ENCODE measurements around the gene SRF.
"Not testable (repeated sequence)": the region's sequence is repeated elsewhere in the genome, so short reads cannot be mapped to it uniquely, and the experiment has no call there.

The SRF gene

DNA sequence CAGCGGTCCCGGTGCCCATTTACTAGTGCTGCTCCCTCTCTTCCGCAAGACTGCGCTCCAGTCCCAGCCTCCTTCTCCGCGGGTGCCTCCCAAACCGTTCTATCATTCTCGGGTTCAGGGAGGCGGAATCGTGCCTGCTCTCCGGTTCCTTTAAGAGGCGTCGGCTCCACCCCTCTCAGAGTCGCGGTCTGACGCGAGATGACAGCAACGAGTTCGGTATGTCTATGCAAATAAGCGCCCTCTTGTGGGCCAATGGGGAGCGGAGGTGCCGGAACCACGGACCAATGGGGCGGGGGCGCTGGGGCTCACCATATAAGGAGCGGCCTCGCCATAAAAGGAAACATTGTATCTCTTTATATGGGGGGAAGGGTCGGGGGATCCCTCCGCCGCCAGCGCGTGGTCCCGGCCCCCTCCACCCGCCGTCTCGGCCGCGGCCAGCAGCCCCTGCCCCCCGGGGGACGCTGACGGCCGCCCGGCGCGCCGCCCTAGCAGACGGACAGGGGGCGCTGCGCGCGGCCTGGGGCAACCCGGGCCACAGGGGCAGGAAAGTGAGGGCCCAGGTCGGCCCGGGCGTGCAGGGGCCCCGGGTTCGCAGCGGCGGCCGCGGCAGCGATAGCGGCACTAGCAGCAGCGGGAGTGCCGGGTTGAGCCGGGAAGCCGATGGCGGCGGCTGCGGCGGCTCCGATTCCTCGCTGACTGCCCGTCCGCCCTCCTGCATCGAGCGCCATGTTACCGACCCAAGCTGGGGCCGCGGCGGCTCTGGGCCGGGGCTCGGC is at the start of gene SRF:
TSS of gene SRF (plus strand) at position 339 of the 776 bp plus-strand sequence. CDS start at position 727, 388 bp downstream.
- peak; percentile 64 to 100 (median 99) for DNase-seq

GRCh38 chr6:43122146-43122545 is 48.9 kb upstream of the SRF start:
- DNase-seq = no peak

DNA sequence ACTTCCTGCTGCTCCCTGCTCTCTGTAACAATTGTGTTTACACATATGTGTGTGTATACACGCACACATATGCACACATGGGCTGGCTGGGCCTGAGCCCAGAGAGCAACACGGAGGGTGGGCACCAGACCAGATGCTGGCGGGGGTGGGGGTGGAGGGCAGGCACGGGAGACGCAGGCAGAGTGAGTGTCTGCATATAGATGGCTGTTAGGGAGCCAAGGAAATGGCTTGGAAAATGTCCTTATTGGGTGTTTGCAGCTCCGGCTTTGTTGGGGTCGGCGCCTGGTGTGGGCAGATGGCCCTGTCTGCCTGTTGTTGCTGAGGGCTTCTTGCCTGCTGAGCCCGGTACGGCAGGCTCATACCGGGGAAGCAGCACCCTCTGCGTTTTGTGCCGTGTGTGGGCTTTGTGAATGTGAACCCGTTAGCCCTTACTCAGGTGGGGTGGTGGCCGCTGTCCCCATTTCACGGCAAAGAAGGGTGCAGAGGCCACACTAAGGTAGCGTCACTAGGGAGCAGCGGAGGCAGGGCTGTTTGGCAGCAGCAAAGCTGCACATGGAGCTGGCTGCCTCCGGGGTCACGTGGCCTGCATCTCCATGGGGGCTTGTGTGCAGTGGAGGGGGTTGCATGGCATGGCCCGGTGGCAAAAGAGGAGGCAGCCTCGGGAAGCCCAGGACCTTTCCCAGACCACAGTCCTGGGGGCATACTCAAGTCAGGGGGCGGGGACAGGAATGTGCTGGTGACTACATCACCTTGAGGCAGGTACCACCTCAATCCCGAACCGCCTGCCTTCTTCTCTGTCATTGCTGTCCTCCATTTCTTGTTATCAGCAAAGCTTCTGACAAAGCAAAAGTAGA is 47.4 kb upstream of the SRF start:
- DNase-seq = peak in 5 of 56 donors; percentile 9 to 56 (median 15)

GRCh38 chr6:43124481-43124880 is 46.6 kb upstream of the SRF start:
- no peak for DNase-seq

DNA sequence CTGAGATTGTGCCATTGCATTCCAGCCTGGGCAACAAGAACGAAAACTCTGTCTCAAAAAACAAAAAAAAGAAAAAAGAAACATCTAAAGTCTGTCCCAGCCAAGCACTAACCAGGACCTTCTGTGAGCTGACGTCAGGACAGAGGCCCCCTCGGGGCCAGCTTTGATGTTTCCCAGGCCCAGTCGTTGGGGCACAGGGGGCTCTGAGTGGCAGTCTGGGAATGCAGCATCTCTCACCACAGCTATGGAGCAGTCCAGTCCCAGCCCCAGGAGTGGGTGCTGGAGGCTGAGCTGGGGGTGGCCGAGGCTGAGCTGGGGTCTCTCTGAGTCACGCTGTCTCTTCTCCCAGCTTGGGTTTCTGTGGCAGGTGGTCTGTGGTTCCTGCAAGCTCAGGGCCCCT is 46.0 kb upstream of the SRF start:
- no peak for DNase-seq

- no peak for DNase-seq
Measured at GRCh38 chr6:43125555-43125954, 45.5 kb upstream of the SRF start.

DNA sequence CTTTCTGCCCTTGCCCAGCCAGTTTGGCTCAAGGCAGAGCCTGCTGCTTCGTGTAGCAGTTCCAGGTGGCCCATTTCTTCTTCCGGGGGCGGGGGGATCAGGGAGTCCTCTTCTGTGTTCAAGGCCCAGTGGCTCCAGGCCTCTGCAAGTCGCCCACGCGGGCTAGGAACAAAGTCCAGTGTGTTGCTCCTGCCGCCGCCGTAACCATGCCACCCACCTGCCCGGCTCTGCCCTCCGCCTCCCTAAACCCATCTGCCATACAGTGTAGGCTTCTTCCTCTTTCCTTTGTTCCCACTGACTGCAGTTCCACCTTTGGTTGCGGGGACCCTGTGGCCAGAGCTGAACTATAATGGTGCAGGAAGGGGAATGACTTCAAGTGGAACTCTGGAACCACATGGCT is 43.9 kb upstream of the SRF start:
- DNase-seq = no peak

- no peak for DNase-seq
Measured at GRCh38 chr6:43127877-43128276, 43.2 kb upstream of the SRF start.

DNA sequence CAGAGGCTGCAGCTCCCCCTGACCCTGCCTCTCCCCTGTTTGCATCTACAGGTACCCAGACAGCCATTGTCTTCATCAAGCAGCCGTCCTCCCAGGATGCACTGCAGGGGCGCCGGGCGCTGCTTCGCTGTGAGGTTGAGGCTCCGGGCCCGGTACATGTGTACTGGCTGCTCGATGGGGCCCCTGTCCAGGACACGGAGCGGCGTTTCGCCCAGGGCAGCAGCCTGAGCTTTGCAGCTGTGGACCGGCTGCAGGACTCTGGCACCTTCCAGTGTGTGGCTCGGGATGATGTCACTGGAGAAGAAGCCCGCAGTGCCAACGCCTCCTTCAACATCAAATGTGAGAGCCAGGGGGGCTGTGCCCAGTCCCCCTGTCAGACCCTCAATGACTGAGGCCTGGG is 42.1 kb upstream of the SRF start:
- no peak for DNase-seq

- no peak for DNase-seq
Measured at GRCh38 chr6:43129434-43130194, 41.5 kb upstream of the SRF start.

- no peak for DNase-seq
Measured at GRCh38 chr6:43130429-43130828, 40.6 kb upstream of the SRF start.

DNA sequence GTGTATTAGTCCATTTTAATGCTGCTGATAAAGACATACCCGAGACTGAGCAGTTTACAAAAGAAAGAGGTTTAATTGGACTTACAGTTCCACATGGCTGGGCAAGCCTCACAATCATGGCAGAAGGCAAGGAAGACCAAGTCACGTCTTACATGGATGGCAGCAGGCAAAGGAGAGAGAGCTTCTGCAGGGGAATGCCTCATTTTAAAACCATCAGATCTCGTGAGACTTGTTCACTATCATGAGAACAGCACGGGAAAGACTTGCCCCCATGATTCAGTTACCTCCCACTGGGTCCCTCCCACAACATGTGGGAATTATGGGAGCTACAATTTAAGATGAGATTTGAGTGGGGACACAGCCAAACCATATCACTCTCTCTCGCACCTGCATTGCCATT is 39.7 kb upstream of the SRF start:
- DNase-seq = not testable (repeated sequence)

DNA sequence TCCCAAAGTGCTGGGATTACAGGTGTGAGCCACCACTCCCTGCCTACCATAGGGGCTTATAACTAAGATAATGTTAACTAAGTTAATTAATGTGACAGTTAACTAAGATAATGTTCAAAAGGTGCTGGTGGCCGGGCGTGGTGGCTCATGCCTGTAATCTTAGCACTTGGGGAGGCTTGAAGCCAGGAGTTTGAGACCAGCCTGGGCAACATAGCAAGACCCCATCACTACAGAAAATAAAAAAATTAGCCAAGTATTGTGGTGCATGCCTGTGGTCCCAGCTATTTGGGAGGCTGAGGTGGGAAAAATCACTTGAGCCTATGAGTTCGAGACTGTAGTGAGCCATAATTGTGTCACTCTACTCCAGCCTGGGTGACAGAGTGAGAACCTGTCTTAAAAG is 32.8 kb upstream of the SRF start:
- no peak for DNase-seq

DNA sequence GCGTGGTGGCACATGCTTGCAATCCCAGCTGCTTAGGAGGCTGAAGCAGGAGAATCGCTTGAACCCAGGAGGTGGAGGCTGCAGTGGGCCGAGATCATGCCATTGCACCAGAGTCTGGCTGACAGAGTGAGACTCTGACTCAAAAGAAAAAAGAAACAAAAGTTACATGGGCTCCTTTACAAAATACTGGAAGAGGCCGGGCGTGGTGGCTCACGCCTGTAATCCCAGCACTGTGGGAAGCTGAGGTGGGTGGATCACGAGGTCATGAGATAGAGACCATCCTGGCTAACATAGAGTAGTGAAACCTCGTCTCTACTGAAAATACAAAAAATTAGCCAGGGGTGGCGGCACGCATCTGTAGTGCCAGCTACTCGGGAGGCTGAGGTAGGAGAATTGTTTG is 31.1 kb upstream of the SRF start:
- not testable (repeated sequence) for DNase-seq

DNA sequence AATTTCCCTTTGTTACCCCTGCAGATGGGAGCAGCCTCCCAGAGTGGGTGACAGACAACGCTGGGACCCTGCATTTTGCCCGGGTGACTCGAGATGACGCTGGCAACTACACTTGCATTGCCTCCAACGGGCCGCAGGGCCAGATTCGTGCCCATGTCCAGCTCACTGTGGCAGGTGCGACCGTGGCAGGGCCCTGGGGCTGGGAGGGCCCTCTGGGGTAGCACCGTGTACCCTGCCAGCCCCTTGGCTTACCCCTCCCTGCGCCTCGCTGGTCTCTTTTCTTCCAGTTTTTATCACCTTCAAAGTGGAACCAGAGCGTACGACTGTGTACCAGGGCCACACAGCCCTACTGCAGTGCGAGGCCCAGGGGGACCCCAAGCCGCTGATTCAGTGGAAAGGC is 29.4 kb upstream of the SRF start:
- DNase-seq = no peak

DNA sequence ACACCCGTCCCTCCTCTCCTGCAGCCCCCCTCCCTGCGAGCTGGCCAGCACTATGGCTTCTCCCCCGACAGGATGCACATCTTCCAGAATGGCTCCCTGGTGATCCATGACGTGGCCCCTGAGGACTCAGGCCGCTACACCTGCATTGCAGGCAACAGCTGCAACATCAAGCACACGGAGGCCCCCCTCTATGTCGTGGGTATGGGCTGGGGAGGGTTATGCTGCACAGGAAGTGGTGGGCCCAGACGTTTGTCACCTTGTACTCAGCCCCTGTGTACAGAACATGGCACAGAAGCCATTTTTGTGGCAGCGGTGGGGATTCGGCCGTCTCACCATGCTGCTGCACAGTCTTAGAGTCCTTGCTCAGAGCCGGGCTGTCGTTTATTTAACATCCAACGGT is 29.0 kb upstream of the SRF start:
- DNase-seq = no peak

GRCh38 chr6:43143235-43144128 is 27.6 kb upstream of the SRF start:
- DNase-seq = peak in 55 of 56 donors; percentile 21 to 84 (median 60)

DNA sequence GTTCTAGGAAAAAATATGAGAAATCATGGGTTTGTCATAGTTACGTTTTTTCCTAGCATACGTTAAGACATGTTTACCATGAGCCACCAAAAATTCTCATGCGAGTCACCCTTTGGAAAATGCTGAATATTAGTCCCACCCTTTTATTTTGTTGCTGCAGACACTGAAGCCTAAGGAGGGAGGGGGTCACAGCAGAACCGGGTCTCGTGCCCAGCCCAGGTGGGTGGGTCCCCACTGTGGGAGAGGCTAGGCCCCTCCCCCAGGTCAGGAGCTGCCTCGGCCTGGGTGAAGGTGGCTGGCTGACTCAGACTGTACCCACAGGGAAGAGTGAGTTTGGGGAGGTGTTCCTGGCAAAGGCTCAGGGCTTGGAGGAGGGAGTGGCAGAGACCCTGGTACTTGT is 26.2 kb upstream of the SRF start:
- no peak for DNase-seq

DNA sequence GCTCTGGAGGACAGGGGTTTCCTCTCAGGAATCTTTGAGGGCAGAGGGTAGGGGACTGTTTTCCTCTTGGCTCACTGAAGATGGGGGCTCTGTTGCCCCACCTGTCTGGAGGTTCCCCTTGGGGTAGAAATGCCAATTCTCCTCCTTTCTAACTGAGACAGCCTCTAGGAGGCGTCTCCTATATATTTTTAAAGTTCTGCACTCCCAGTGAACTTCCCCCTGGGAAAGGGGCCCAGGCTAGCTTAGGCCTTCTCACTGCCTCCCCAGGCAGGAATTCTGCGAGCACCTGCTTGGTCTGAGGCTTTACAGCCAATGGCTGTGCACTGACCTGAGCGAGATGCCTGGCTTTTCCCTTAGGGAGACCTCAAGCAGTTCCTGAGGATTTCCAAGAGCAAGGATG is 24.8 kb upstream of the SRF start:
- no peak for DNase-seq

Measured in amygdala (tissue), 56 donors.